Measurements from ENCODE around the gene ANKFN1.

DNA sequence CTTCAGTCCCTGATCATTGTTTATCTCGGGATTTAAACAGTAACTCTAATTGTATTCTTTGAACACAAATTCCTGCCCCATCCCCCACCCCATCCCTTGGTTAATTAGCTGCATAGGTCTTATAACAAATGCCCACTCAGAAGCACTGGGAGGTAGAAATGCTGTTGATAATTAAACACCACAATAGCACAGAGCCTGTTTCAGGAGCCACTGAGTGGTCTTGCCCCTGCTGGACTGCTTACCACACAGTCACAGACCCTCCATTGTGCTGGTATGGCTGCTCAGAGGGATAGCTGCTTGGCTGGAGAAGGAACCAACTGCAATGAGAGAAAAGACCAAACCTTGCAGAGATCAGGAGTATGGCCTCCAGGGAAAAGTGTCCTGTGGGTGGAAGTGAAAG is 214.1 kb downstream of the ANKFN1 start:
- TF ChIP-seq, protein P1, sequence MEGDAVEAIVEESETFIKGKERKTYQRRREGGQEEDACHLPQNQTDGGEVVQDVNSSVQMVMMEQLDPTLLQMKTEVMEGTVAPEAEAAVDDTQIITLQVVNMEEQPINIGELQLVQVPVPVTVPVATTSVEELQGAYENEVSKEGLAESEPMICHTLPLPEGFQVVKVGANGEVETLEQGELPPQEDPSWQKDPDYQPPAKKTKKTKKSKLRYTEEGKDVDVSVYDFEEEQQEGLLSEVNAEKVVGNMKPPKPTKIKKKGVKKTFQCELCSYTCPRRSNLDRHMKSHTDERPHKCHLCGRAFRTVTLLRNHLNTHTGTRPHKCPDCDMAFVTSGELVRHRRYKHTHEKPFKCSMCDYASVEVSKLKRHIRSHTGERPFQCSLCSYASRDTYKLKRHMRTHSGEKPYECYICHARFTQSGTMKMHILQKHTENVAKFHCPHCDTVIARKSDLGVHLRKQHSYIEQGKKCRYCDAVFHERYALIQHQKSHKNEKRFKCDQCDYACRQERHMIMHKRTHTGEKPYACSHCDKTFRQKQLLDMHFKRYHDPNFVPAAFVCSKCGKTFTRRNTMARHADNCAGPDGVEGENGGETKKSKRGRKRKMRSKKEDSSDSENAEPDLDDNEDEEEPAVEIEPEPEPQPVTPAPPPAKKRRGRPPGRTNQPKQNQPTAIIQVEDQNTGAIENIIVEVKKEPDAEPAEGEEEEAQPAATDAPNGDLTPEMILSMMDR (conservative IDR thresholded peaks at IDR 0.05 in 1 of 2, IDR thresholded peaks at IDR 0.05 in 1 of 2; ENCODE audit: extremely low read depth in 1 of 2, insufficient read depth in 1 of 2, low read depth in 1 of 2, low read length in 2 of 2) = no peak
- TF ChIP-seq EZH2 (IDR thresholded peaks at IDR 0.05; ENCODE audit: borderline replicate concordance, low read length) = no peak
